GM21528 (cell line): ENCODE results near the gene SOD1.
A peak's percentile ranks its signal among the peaks of the same experiment; 100 is the strongest.
"Not testable (repeated sequence)": the region's sequence is repeated elsewhere in the genome, so short reads cannot be mapped to it uniquely, and the experiment has no call there.

Source experiments
- ATAC-seq: cut with Tn5 transposase; IDR thresholded peaks from one replicate; pipeline ENCODE4 v1.9.1; 2021; ENCODE audit warnings: mild to moderate bottlenecking, moderate library complexity; ENCODE audit not compliant: unreplicated experiment, low FRiP score

The SOD1 gene

DNA sequence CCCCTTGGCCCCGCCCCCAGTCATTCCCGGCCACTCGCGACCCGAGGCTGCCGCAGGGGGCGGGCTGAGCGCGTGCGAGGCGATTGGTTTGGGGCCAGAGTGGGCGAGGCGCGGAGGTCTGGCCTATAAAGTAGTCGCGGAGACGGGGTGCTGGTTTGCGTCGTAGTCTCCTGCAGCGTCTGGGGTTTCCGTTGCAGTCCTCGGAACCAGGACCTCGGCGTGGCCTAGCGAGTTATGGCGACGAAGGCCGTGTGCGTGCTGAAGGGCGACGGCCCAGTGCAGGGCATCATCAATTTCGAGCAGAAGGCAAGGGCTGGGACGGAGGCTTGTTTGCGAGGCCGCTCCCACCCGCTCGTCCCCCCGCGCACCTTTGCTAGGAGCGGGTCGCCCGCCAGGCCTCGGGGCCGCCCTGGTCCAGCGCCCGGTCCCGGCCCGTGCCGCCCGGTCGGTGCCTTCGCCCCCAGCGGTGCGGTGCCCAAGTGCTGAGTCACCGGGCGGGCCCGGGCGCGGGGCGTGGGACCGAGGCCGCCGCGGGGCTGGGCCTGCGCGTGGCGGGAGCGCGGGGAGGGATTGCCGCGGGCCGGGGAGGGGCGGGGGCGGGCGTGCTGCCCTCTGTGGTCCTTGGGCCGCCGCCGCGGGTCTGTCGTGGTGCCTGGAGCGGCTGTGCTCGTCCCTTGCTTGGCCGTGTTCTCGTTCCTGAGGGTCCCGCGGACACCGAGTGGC is at the start of gene SOD1:
Gene SOD1 (plus strand): TSS at position 158 of the 723 bp plus-strand sequence. CDS start 77 bp downstream, at position 235.
- peak; percentile 94 for ATAC-seq

DNA sequence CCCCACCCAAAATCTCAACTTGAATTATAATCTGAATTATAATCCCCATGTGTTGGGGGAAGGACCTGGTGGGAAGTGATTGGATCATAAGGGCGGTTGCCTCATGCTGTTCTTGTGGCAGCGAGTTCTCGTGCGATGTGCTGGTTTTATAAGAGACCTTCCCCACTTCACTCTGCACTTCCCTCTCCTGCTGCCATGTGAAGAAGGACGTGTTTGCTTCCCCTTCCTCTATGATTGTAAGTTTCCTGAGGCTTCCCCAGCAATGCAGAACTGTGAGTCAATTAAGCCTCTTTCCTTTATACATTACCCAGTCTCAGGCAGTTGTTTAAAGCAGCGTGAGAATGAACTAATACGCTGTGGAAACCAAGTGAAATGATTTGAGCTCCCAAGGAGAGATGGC is 48.0 kb upstream of the SOD1 start:
- no peak for ATAC-seq

DNA sequence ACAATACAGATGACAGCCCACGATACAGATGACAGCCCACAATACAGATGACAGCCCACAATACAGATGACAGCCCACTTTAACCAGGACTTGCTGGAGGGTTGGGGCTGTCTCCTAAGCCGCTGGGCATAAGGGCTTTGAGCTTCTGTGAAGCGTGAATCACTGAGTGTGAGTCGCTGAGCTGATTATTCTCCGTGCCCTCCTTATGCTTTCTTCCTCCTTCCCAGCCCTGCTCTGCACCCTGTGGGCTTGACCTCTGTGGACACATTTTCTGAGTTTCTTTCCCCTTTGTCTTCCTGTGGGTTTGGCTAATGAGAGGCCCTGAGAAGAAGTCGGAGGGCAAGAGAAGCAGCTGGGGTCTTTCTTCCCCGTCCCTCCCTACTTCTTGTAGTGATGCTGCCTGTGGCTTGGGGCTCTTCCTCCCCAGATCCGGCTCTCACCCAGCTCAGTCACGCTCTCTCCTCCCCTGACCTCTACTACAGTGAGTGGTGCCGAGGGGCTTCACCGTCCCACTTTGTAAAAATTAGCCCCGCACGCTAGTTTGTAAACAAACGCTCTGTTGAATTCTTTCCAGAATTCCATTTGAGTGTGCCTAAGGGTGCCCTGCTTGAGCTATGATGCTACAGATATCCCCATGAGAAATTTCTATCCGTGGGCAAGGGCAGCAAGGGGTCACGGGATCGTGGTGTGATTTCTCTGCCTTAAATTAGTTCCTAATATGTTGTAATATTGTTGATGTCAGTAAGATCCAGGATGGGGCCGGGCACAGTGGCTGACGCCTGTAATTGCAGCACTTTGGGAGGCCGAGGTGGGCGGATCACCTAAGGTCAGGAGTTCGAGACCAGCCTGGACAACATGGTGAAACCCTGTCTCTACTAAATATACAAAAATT is 46.4 kb upstream of the SOD1 start:
- no peak for ATAC-seq

DNA sequence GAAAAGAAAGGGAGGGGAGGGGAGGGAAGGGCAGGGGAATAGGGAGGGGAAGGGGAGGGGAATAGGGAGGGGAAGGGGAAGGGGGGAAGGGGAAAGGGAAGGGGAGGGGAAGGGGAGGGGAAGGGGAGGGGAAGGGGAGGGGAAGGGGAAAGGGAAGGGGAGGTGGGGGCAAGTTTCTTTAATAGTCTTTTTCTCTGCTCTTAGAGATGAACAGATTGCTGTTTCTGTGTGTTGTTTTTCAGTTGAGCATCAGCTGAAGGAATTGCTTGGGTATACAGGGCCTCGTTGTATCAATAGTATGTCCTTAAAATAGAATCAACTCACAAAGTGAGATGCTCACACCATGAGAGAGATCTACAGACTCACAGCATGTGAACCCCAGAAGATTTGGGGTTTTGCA is 44.8 kb upstream of the SOD1 start:
- no peak for ATAC-seq

DNA sequence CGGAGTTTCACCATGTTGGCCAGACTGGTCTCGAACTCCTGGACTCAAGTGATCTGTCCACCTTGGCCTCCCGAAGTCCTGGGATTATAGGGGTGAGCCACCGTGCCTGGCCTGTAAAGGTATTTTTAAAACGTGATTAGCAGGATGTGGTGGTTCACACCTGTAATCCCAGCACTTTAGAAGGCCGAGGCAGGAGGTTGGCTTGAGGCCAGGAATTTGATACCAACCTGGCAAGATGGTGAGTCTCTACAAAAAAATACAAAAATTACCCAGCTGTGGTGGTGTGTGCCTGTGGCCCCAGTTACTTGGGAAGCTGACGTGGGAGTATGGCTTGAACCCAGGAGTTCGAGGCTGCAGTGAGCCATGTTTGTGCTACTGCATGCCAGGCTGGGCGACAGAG is 43.3 kb upstream of the SOD1 start:
- ATAC-seq: no peak

DNA sequence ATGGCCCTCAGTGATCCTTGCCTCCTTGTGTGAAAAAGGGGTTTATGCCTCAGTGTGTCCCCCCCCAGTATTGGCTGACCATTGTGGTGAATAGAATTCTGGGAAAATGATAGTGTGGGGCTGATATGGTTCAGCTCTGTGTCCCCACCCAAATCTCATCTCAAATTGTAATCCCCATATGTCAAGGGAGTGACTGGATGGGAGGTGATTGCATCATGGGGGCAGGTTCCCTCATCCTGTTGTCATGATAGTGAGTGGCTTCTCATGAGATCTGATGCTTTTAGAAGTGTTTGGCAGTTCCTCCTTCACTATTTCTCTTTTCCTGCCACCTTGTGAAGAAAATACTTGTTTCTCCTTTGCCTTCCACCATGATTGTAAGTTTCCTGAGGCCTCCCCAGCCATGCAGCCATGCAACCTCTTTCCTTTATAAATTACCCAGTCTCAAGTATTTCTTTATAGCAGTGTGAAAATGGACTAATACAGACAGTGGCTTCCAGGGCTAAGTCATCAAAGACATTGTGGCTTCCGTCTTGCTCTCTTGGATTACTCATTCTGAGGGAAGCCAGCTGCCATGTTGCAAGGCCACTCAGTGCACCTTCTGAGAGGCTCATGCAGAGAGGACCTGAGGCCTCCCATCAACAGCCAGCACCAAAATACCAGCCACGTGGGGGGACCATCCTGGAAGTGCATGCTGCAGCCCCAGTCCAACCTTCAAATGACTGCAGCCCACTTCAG is 40.6 kb upstream of the SOD1 start:
- ATAC-seq: no peak

DNA sequence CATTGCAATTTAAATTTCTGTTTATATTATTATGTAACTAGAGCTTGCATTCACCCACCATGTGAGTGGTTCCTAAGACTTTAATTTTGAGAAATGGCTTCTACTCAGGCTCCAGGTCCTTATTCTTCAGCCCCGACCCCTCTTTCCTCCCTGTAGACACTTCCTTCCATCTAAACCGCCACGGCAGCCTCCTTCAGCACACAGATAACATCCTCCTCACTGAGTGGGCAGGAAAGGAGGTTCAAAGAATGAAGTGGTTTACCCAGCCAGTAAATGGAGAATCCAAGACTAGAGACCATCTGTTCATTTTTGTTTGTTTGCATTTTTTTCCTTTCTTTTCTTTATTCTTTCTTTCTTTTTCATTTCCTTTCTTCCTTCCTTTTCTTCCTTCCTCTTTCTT is 37.1 kb upstream of the SOD1 start:
- ATAC-seq: no peak

DNA sequence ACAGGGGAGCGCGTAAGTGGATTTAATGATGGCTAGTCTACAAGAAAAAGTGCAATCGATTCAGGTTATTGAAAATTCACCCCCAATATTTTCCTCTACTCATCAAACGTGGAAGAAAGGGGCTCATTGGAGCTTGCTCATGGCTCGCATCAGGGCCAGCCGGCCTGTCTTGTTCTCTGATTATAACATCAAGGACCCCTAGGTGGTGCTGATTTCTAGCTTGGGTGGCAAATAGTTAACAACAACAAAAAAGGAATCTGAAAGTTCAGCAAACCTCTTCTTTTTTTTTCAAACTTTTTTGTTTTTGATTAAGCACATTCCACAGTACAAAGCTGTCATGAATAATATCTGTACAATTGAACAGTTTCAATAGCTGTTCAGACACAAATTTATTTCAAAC is 35.8 kb upstream of the SOD1 start:
- ATAC-seq: no peak

DNA sequence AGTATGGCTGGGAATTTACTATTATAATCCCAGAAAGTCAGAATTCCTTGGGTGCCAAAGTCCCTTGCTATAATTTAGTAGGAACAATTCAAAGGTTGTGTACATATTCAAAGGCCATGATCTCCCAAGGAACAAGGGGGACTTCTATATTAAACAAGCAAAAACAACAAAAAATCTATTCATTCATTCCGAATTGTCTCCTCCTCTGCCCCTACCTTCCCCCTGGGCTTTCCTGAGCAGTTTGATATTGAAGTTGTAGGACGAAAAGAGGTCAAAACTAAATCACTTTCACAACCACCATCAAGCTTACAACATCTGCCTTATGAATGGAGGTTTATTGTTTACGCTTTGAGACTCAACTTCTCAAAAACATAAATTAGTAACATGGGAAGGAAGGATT is 35.3 kb upstream of the SOD1 start:
- ATAC-seq: no peak

DNA sequence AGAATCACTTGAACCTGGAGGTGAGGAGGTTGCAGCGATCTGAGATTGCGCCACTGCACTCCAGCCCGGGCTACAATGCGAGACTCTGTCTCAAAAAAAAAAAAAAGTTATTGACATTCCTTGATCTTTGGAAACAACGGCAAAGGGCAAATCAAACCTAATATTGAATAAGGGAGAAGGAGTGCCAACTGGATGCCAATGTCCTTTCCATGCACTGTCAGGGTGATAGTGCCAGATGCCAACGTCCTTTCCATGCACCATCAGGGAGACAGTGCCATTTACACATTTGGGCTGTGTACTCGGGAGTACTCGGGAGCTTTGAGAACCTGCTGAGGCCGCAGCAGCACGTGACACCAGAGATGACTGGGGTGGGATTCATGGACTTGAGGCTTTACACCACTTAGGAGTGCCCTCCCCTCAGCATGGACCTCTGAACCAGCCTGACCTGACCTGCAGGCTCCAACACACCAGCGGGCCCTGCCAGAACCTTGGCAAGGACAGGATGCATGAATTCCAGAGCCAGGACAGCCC is 34.5 kb upstream of the SOD1 start:
- ATAC-seq: no peak

DNA sequence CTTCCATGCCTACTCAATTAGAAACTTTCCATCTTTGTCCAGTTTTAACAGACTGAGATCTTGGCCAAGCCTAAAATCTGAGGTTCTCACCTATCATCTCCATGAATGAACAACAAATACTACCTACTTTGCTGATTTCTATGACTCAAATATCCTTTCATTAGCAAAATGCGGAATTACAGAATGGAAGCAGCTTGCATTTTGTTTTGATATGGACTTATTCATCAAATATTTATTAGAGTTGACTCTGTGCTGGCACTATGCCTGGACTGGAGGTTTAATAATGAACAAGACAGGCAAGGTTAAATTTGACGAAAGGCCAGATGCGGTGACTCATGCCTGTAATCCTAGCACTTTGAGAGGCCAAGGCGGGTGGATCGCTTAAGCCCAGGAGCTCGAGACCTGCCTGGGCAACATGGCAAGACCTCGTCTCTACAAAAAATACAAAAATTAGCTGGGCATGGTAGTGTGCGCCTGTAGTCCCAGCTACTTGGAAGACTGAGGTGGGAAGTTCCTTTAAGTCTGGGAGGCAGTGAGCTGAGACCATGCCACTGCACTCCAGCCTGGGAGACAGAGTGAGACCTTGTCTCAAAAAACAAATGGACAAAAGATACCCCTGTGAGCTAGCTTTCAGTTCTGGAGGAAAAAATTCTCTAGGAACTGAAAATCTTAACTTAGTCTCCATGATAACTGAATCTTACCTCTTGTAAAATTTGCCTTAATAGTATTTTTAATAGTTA is 29.4 kb upstream of the SOD1 start:
- no peak for ATAC-seq

DNA sequence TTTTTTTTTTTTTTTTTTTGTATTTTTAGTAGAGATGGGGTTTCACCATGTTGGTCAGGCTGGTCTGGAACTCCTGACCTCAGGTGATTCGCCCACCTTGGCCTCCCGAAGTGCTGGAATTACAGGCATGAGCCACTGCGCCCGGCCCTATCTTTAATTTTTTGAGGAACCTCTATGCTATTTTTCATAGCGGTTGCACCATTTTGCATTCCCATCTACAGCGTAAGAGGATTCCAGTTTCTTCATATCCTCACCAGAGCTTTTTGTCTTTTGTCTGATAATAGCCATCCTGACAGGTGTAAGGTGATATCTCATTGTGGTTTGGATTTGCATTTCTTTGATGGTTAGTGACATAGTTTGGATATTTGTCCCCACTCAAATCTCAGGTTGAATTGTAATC is 27.6 kb upstream of the SOD1 start:
- ATAC-seq: not testable (repeated sequence)

DNA sequence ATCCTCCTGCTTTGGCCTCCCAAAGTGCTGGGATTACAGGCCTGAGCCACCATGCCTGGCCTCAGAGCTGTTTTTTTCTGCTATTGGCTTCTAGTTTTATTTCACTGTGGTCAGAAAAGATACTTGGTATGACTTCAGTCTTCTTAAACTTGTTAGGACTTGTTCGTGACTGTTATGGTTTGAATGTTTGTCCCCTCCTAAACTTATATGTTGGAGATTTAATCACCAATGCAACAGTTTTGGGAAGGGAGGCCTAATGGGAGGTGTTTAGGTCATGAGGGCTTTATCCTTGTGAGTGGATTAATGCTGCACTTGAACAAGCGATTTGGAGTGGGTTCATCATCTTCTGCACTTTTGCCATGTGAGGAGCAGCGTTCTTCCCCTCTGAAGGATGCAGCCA is 24.5 kb upstream of the SOD1 start:
- ATAC-seq: no peak

DNA sequence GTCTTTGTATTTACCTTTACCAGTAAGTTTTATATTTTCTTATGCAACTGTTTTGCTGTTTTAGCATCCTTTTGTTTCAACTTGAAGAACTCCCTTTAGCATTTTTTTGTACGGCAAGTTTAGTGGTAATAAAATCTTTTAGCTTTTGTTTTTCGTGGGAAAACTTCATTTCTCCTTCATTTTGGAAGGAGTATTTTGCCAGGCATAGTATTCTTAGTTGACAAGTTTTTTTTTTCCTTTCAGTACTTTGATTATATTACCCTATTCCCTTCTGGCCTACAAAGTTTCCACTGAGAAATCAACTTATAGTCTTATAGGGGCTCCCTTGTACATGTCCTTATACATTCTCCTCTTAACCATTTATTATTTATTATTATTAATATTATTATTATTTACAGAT is 22.6 kb upstream of the SOD1 start:
- ATAC-seq: no peak

DNA sequence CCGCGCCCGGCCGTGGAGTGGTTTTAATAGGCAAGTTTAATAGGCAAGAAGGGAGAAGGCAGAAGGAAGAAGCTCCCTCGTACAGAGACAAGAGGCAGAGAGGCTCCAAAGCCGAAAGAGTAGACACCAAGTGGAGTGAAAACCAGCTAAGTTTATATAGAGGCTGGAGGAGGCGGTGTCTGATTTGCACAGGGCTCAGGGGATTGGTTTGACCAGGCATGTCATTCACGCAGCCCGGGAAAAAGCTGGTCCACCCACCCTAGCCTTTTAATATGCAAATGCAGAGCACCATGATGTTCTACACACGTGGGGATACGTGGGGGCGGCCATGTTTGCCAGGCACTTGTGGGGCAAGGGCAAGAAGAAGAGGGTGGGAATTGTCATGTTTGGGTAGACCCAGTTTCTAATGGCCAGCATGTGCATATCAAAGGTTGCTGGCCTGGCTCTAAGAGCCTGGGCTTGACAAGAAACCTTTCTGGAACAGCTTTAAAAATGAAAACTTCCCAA is 18.0 kb upstream of the SOD1 start:
- ATAC-seq: no peak

DNA sequence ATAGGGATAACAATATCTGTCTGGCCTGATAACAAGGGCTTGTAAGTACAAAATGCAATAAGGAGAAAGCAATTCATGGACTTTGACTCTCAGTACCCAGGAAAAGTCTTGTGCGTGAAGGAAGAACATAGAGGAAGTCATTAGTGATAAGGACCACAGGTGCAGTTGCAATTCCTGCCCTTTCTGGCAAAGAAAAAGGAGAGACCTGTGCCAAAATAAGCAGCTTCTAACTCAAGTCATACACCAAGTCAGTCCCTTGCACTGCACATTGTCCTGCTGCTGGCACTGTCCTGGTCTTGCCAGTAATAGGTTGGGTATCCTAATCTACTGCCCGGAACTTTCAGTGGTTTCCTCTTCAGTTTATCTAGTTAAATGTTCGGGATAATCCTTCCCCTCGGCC is 14.8 kb upstream of the SOD1 start:
- no peak for ATAC-seq

DNA sequence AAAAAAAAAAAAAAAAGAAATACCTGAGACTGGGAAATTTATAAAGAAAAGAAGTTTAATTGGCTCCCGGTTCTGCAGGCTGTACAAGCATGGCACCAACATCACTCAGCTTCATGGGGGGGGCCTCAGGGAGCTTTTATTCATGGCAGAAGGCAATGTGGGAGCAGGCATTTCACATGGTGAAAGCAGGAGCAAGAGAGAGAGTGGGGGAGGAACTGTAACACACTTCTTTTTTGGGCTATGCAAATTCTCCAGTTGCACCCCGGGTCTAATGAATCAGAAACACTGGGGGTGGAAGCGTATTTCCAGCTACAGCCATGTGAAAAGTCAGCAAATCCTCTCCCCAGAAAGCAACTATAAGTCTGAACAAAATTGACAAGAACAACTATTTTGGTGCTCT is 11.8 kb upstream of the SOD1 start:
- ATAC-seq: peak; percentile 68

DNA sequence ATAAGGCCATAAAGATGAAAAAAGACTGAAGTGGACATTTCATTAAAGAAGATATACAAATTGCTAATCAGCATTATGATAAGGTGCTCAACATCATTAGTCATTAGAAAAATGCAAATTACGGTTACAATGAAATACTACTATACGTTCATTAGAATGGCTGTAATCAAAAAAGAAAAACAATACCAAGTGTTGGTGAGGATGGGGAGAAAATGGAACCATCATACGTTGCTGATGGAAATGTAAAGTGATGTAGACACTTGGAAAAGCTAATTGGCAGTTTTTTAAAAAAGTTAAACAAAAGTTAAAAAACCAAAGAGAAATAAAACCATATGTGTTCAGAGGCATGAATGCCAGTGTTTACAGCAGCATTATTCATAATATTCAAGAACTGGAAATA is 8.6 kb upstream of the SOD1 start:
- no peak for ATAC-seq

DNA sequence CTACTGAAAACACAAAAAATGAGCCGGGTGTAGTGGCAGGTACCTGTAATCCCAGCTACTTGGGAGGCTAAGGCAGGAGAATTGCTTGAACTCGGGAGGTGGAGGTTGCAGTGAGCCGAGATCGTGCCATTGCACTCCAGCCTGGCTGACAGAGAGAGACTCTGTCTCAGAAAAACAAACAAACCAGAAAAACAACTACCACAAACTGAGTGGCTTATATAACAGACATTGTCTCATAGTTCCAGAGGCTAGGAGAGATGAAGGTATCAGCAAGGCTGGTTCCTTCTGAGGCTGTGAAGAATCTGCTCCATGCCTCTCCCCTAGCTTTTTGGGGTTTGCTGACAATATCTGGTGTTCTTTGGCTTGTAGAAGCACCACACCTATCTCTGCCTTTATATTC is 8.0 kb upstream of the SOD1 start:
- ATAC-seq: not testable (repeated sequence)

DNA sequence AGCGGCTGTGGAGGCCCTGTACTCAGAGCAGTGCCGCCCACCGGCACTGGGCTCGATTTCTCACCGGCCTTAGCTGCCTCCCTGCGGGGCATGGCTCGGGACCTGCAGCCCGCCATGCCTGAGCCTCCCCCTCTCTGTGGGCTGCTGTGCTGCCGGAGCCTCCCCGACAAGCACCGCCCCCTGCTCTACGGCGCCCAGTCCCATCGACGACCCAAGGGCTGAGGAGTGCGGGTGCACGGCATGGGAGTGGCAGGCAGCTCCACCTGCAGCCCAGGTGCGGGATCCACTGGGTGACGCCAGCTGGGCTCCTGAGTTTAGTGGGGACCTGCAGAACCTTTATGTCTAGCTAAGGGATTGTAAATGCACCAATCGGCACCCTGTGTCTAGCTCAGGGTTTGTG is 5.2 kb upstream of the SOD1 start:
- ATAC-seq: no peak
